Nucleus accumbens (tissue), 56 donors: ENCODE data around the gene PRDM1.
"Not testable (repeated sequence)": the region's sequence is repeated elsewhere in the genome, so short reads cannot be mapped to it uniquely, and the experiment has no call there.

ENCODE experiments used
- DNase-seq, 56 donors: peaks; one replicate each; lab custom pipeline; 2025; lab: John Stamatoyannopoulos, UW

PRDM1 gene

DNA sequence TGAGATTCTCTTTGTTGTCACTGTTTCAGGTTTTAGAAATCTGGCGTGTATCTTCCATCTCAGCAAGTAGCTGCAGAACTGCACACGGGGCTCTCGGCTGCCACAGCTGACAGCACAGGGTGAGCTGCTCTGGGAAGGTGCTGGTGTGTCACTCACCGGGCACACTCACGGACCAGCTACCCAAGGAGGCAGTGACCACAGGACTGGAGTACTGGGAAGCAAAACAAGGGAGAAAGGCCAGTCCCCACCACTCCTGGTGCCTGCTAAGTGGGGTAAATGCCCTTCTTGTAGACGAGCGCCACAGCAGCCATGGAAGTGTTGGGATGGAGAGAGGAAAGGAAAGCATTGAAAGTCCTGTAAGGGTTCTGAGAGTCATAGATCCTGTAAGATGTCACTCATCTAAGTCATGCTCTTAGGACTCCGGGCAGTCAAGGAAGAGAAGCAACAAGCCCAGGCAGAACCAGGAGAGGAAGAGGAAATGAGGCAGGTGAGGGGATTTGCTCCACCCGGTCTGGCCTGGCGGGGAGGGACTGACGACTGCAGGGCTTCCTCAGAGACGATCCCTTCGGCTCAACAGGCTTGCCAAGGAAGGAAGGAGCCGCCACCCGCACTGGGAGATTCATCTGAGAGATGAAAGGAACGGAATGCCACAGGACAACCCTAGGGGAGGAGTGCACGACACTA, 48.1 kb downstream of the PRDM1 start:
- no peak for DNase-seq

DNA sequence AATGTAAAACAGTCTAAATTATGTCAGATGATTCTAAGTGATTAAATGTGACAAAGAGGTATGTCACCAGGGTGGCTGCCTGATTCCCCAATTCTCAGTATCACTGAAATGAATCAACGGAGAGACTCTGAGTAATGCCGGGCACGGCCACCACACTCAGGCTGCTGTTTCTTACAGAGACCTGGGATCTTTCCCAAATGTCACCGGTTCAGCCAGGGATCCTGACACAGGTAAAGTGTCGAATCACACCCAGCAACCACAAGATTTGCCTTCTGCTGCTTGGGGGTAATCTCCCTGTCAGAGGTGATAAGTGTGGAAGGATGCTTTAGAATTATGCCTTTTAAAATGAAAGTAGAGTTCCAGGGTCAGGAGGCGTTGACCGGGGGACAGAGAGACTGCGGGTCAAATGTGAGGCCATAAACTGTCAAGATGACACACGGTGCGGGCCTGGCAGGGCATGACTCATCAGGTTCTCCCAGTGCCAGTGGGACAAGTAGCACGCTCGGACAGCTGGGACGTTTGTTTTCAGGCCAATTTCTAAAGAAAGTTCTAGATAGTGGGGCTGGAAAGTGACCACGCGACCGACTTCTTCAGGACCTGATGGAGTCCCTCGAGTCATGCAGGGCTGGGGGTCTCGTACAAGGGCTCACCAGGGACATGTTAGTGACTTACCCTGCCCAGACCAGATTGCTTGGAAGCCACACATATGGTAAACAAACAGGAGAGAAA, 48.9 kb downstream of the PRDM1 start:
- DNase-seq = no peak

DNA sequence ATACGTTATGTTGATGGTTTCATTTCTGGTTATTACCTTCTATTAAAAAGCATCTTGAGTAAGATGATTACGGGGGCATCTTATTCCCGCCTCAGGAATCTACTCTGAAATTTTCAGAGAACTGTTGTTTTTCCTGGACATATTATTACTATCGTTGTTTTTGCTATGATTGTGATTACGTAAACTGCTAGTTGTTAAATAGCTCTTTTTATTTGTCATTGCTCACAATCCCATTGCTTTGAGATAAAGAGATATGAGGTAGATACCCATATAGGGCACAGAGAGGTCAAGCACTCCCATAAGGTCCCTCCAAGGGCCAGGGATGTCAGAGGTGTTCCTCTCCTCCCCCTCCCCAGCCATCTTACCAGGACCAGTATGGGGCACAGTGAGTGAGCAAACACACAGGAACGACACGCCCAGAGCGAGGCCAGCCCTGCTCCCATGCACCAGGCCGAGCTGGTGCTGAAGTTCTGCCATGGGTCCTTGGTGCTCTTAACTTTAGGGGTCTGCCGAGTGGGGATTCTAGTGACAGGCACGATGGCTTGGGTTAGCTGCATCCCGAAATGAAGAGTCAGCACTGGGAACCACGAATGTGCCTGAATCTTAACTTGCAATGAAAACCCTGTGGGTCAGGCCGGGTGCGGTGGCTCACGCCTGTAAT, 49.9 kb downstream of the PRDM1 start:
- no peak for DNase-seq

DNA sequence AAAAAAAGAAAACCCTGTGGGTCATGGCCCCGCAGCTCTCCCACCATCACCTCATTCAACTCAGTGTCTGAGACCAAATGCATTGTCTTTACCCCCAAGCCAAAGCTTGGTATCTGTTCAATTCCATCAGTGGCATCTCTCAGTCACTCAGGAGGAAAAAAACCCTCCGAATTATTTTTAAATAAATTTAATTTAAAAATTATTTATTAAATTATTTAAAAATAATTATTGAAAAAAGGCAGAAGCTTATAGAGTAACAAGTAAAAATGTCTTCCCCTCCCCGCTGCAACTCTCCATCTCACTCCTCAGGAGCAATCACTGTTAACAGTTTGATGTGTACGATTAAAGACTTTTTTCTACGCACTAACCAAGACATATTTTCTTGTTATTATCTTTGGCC, 50.7 kb downstream of the PRDM1 start:
- no peak for DNase-seq

DNA sequence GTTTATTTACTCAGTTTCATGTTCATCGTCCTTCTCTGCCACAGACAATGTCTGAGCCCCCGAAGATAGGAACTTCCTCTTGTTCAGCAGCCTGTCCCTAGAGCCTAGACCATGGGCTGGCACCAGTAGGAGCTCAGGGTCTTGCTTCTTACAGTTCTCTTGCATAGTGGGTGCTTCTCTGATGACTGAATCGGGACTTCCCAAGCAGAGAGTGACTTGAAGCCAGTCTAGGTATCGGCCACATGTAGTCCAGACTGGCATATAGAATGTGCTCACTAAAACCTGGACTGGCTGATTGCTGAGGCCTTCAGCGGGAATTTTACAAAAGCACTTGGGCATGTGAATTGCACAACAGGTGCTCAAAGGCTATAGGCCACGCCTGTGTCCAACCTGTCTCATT, 52.0 kb downstream of the PRDM1 start:
- DNase-seq = no peak

DNA sequence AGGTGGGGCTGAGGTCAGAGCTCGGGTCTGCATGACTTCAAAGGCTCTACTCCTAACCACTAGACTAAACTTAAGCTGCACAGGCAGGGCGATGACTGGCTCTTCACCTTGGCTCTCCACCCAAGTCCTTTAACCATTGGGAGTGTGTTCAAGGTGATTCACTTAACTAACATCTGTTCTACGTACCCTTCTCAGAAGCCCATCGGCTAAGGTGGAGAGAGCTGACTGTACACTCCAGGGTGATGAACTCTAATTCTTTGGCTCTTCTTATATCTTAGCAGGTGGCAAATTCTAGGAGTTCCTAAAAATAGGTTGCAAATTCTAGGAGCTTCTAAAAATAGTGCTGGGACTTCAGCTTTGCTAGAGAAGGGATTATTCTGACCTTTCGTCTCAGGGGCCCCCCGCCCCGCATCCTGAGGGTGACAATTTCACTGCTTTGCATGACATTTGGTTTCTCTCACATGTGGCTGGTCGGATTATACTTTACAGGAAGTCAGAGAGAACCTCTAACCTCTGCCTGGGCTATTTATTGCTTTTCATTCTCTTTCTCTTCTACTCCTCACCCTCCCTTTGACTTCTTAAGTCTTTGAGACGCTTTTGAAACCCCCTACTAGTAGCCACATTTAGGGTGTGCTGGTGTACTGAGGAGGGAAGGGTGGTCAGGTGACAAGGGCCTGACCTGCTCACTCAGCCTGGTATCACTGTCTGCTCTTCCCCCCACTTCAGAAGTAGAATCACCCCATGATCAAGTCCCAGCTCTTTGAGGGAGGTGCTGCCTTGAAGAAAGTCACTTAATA, 55.5 kb downstream of the PRDM1 start:
- no peak for DNase-seq

DNA sequence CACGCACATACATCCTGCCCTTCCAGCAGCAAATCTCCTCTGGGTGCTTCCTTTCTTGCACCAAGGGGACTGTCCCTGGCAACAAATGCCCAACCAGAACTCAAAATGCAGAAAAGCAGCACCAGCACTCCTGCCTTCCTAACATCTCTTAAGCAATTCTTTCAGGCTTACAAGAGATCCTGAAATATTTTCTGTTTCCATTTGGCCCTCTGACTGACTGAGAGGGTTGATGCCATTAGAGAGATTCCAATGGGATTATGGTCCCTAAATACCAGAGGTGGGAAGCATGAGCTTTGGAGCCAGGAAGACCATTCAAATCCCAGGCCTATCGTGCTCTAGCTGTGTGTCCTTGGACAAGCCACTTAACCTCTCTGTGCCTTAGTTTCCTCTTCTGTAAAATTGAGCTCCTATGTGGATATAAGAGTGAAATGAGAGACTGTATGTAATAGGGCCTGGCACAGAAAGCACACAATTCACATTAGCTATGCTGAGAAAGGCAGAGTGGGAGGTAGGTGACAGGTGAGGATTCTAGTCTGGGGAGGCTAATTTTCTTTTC, 56.8 kb downstream of the PRDM1 start:
- no peak for DNase-seq

DNA sequence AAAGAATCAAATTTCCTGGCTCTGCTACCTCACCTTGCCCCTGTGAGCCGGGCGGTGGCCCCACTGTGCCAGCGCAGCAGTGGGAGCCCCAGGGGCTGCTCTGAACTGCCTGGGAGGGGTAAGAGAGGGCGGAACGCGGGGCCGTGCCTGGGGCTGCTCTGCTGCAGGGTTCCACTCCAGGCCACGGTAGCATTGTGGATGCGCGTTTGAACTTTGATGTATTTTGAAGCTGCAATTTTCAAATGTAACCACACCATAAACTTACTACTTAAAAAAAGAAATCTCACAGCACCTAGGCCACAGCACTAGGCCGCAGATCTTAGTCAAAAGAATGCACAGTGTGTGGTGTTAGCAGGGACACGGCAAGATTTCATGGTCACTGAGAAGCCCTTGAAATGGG, 57.5 kb downstream of the PRDM1 start:
- DNase-seq = no peak

DNA sequence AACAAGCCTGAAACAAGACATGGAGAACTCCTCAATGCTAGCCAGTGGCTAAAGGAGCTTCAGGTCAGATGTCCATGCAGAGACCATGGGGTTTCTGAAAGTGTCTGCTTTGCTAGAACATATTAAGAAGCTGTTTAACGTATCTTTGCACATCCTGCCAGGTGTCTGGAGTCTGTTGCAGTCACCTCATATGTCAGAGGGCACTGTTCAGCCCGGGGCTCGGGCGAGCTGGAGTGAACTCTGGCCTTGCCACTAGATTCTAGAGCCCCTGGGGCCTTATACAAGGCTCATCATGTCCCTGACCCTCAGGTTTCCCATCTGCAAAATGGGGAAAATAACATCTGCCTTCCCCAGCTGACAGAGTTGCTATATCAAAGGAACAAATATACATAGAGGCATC, 59.0 kb downstream of the PRDM1 start:
- no peak for DNase-seq

DNA sequence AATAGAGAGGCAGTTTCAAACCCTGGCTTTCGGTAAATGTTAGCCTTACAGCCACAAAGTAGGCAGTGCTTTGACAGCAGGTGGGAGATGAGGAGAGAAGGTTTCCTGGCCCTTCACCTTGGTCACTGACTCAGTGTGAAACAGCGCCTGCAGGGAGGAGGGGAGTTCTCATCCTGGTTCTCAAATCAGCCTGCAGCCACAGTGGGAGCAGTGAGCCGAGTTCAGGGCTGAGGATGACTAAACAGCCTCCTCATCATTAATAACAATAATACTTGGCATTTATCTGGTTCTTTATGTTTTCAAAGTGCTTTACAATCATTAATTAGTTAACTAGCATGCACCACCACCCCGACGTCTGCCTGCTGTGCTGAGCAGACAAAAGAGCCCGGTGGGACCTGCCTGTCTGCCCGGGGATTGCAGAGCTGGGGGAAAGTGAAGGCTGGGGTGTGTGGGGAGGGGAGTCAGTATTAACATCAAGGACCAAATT, 59.6 kb downstream of the PRDM1 start:
- DNase-seq = no peak

DNA sequence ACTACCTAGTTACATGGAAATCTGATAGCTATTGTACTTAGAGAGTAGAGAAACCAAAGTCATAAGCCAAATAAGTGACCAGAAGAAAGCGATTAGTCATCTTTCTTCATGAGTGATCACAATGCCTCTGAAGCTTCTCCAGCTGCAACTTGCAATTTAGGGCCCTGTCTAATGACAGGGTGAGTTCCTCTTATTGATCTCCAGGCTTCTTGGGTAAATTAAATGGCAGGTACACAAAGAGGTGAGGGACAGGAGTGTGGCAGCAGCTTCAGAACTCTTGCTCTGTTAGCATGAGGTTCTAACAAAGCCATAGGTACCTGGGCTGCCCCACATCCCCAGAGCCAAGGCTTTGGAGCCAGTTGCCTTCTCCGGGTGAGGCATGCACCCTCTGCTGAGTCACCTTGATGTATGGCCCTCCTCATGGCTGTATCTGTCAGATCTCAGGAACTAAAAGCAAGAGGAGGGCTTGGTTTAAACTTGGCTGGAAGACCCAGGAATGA, 60.8 kb downstream of the PRDM1 start:
- DNase-seq = no peak

DNA sequence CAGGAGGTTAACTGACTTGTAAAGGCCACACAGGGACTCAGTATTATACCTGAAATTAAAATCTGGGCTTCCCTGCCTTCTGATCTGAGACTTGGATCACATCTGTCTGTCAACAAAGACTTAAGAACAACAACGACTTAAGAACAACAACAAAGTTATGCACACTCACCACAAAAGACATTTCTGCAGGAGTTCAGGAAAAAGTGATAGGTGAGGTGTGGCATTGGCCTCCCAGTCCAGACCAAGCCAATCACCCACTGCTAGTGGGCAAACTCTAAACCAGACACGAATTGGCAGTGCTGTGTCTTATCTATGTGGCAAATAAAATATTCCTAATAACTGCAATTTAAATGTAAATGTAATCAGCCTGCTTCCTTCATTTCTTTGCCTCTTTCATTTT, 61.3 kb downstream of the PRDM1 start:
- DNase-seq = no peak

DNA sequence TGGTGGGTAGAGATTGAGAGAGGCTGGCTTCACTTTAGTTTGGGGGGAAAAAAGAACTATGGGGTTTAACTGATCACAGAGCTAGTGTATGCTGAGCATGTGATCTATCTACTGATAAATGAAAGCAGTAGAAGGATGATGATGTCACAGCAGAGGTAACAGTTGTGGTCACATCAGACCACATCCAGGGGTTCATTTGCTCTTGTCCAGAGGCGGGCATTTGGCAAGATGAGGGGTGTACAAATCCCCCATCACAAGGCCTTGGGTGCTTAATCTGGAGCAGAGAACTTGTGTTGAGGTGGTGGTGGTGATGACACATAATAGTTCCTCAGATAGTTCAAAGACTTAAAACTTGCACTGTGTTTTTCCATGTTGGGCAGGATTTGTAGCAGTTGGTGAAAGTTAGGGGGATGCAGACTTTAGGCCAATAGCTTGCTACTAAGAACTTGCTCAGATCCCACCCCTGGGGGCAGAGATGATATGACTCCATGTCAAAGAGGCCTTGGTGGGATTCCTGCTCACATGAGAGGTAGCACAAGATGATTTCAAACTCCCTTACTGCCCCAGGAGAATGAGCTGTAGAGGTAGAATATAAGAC, 63.4 kb downstream of the PRDM1 start:
- no peak for DNase-seq

DNA sequence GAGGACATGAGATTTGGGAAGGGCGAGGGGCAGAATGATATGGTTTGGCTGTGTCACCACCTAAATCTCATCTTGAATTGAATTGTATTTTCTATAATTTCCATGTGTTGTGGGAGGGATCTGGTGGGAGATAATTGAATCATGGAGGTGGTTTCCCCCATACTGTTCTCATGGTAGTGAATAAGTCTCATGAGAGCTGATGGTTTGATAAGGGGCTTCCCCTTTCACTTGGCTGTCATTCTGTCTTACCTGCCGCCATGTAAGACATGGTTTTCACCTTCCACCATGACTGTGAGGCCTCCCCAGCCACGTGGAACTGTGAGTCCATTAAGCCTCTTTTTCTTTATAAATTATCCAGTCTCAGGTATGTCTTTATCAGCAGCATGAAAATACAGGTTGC, 66.3 kb downstream of the PRDM1 start:
- not testable (repeated sequence) for DNase-seq

DNA sequence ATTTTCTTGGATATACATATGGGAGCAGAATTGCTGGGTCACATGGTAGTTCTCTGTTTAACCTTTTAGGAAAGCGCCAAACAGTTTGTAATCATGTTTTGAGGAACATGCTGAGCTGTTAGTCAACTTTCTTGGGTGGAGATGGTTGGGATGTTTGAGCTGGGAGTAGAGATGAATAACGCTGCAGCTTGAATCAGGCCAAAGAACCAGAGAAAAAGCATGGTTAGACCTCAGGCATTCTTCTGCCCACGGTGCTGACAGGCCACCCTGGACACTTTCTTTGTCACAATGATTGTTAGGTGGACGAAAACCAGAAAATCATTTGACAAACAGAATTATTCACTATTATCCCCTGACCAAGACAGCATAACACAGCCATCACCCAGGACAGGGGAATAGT, 66.8 kb downstream of the PRDM1 start:
- DNase-seq = no peak

DNA sequence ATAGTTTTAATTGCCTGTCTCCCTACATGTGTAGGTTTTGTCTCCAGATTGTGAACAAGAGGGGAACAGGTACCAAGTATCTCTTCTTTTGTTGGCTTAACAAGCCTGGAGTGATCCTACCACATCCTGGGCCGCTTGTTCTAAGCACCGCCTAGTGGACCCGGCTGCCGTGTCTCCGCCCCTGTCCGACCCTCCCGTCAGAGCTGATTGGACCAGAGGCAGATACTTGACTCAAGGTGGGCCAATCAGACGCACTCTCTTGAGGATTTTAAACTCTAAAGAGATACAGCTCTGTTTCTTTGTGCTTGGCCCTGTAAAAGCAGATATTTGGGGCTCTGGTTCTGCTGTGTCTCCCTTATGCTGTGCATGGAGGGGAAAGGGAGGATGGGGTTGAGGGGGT, 68.2 kb downstream of the PRDM1 start:
- no peak for DNase-seq

DNA sequence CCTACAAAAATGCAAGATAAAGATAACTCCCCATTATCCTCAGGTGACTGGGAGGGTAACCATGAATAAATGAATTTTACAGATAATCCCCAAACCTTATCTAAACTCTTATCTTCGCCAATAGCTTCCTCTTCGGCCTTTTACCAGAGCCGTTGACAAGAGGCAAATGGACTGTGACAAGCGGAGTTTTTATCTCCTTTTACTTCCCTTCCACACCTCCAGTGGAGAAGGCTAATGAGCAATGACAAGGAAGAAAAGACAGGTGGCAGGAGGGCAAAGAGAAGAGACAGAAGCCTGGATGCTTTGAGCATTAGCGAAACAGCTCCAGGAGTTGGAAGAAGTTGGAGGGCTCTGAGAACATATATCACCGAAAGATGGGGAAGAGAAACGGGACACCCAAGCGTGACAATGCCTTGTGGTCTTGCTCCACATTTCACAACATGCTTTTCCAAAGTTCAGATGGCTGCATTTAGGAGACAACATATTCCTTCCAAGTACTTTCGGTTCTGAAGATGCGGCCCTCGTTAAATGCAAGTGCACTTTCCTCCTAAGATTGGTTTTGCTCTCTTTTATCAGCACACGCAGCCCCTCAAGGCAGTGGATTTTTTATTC, 69.2 kb downstream of the PRDM1 start:
- DNase-seq = no peak

DNA sequence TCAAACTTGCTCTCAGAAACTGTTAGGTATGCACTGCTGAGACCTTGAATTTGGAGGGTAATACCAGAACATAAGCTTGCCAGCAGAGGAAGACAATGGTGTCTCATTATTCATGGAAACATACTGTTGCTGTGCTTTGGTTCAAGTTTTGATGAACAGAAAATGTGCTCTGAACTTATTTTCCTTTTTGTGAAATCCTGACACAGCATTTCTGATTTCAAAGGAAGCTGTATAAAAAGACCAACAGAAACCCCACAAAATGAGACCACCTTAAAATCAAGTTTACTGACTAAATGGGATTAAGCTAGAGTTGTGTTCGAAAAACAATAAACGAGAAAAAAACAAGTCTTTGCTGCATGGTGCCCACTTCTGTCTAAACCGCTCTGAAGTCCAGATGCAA, 70.3 kb downstream of the PRDM1 start:
- no peak for DNase-seq

DNA sequence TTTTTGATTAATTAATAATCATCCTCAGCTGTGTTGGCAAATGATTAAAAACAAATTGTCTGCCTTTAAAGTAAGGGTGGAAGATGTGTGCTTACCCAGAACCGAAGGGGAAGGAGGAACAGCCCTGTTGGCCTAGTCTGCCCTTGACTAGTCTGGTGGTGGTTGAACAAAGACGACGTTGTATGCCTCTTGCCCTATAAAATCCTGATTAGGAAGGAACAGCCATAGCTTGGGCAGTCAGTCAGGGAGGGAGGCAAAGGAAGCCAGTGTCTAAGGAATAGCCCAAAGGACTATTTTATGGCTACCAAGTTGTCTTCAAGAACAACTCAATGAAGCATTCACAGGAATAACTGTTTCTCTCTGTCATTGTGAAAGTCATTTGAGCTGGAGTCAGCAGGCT, 70.7 kb downstream of the PRDM1 start:
- peak in 2 of 56 donors; percentile 6 for DNase-seq

DNA sequence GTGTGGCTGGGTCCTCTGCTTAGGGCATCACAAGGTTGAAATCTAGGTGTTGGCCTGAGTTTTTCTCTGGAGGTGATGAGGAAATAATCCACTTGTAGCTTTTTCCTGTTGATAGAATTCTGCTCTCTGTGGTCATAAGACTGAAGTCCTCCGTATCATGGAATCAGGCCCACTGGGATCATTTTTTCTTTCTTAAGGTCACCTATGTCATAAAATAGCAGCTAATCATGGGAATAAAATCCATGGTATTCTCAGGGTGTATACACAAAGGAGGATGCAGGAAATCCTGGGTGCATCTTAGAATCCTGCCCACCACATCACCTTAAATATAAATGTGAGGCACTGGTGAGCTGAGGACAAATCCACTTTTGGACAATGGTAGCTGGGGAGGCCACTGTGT, 72.7 kb downstream of the PRDM1 start:
- DNase-seq = no peak
